Activated B cell treated with CpG ODN at 0.5 μM for 24 hours (primary cell): ENCODE measurements around the gene MED9. TPM values are rescaled to one million over a fixed set of nuclear protein-coding genes. Genes with fewer than 3 reads are reported as not detected.

Source experiments
- ATAC-seq: fragments of 200-7000 bp; cut with Tn5 transposase; one replicate; pipeline ENCODE4 v1.10.0; 2021; ENCODE audit warnings: low read depth, mild to moderate bottlenecking, moderate library complexity
- CTCF ChIA-PET: fragments of 350-600 bp; sonication (Branson Sonifier 250); formaldehyde crosslinking; loops from one replicate; lab custom pipeline; 2021; ENCODE audit warnings: antibody characterized with exemption; lab: Charles Lee
- POLR2A ChIA-PET: fragments of 350-600 bp; sonication (Branson Sonifier 250); formaldehyde crosslinking; loops from one replicate; lab custom pipeline; 2021; ENCODE audit warnings: antibody characterized with exemption; lab: Charles Lee
- DNase-seq: peaks from one replicate; pipeline ENCODE4 v3.0.0; 2022
- H3K27ac Mint-ChIP-seq: one replicate; pipeline ENCODE4 v1.8.0; 2020; ENCODE audit warnings: mixed read lengths
- H3K27me3 Mint-ChIP-seq: one replicate; pipeline ENCODE4 v1.8.0; 2021; ENCODE audit warnings: mixed read lengths
- H3K36me3 Mint-ChIP-seq: one replicate; pipeline ENCODE4 v1.8.0; 2021; ENCODE audit warnings: low read depth, mixed read lengths
- H3K4me1 Mint-ChIP-seq: one replicate; pipeline ENCODE4 v1.8.0; 2021; ENCODE audit warnings: mixed read lengths
- H3K4me3 Mint-ChIP-seq: one replicate; pipeline ENCODE4 v1.8.0; 2020; ENCODE audit warnings: mild to moderate bottlenecking, mixed read lengths
- H3K9me3 Mint-ChIP-seq: one replicate; pipeline ENCODE4 v1.8.0; 2020; ENCODE audit warnings: mixed read lengths
- CTCF ChIP-seq: fragments of 200-600 bp; IDR thresholded peaks from one replicate; pipeline ENCODE4 v1.8.0; 2022; ENCODE audit warnings: antibody characterized with exemption, mild to moderate bottlenecking
- intact Hi-C: fragments of 100-400 bp; cut with micrococcal nuclease; formaldehyde crosslinking; loops from one replicate; pipeline ENCODE4 v1.15.1; 2024
- total RNA-seq: library from RNA; stranded (reverse); gene quantifications from 2 replicates; pipeline ENCODE4 v1.2.3, GENCODE V29; 2022

MED9 gene
- total RNA-seq, 1 donor from 2014 or later = 20.1 TPM

DNA sequence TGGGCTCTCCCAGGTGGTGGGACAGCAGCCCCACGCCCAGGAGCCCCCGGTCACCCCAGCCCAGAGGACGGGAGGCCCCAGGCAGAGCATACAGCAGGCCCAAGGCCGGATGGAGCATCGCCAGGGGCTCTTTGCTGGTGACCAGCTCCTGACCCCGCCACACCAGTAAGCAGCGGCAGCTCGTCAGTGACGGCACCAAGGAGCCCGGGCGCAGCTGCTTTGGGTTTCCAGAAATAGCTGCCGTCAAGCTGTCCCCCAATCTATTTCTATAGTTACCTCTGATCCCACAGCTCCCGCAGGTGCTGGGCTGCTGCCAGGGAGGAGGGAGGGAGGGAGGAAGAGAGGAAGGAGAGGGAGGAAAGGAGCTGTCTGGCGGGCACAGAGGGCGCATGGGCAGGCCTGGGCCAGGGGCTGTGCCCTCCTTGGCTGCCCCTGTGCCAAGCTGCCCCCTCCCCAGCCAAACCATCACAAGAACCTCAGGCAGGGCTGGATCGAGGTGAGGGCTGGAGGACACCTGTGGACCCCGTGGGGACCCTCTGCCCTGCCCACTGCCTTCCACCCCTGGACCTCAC is 30.2 kb downstream of the MED9 start:
- TF ChIP-seq CTCF = no peak
- H3K27ac Mint-ChIP-seq = no peak overlapping the region
- ChIA-PET CTCF (no interaction called here), POLR2A (interaction anchor here (0.6 kb wide), 1 partner anchor 379 kb away, joined by 10 read pairs; no protein-coding TSS in a partner anchor)
- no peaks in the 10 kb centered on the region for H3K36me3 Mint-ChIP-seq
- no peak for DNase-seq
- peaks cover 3% of the 10 kb centered on the region for H3K27me3 Mint-ChIP-seq
- ATAC-seq = no peak
- no peaks in the 10 kb centered on the region for H3K4me1 Mint-ChIP-seq
- intact Hi-C loops = no loop called here
- no peaks in the 10 kb centered on the region for H3K9me3 Mint-ChIP-seq
- H3K4me3 Mint-ChIP-seq = no peak overlapping the region

- H3K4me3 Mint-ChIP-seq = no peak overlapping the region
- CTCF ChIA-PET = no interaction called here
- H3K4me1 Mint-ChIP-seq = no peaks in the 10 kb centered on the region
- intact Hi-C loops = no loop called here
- DNase-seq = no peak
- no peak overlapping the region for H3K27ac Mint-ChIP-seq
- H3K27me3 Mint-ChIP-seq = peaks cover 3% of the 10 kb centered on the region
- no peaks in the 10 kb centered on the region for H3K36me3 Mint-ChIP-seq
- POLR2A ChIA-PET = no interaction called here
- no peak for ATAC-seq
- no peaks in the 10 kb centered on the region for H3K9me3 Mint-ChIP-seq
- no peak for TF ChIP-seq CTCF
These were observed 30.7 kb downstream of the MED9 start for GRCh38 chr17:17507465-17508011.

GRCh38 chr17:17508019-17508535 is 31.3 kb downstream of the MED9 start:
- Mint-ChIP-seq H3K9me3 (no peaks in the 10 kb centered on the region), H3K36me3 (no peaks in the 10 kb centered on the region), H3K4me3 (no peak overlapping the region), H3K27me3 (no peaks in the 10 kb centered on the region), H3K4me1 (no peaks in the 10 kb centered on the region), H3K27ac (no peak overlapping the region)
- TF ChIP-seq CTCF = no peak
- ChIA-PET CTCF (no interaction called here), POLR2A (no interaction called here)
- DNase-seq (no peak), ATAC-seq (no peak)
- intact Hi-C loops = no loop called here

DNA sequence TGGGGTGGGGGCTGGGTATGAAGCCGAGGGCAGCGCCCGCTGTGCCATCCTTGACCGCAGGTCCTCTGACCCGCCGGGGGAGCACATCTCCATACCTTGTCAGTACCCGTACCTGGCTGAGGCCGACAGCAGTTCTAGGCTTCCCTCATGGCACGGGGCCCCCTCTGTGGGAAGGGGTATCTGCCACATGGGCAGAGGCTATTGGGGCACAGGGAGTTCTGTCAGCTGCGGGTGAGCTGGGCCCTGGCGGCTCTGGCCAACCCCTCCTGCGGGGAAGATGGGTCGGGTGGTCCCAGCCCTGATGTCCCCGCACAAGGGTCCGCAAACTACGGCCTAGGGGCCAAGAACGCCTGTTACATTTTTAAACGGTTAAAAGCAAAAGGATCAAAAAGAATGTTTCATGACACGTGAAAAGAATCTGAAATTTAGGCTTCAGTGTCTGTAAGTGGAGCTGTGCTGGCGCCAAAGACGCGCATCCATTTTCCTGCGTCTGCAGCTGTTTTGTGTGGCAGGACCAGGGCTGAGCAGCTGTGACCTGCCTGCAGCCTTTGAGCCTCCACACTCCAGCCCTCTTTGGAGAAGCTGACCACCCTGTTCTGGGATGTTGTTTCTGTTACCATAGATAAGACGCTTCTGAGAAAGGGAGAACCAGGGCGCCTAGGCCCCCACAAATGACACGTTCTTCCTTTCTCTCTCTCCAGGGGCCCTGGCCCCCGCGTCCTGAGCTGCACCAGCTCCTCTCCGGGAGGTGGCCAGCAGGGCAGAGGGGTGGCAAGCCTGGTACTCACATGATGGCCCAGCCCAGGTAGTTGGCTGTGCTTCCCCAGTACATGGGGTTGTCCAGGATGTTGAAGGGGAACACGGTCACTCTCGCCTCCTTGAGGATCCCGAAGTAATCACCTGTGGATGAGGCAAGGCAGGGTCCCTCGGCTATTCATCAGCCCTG is 32.1 kb downstream of the MED9 start:
- H3K4me1 Mint-ChIP-seq = no peaks in the 10 kb centered on the region
- DNase-seq = no peak
- no peaks in the 10 kb centered on the region for H3K27me3 Mint-ChIP-seq
- TF ChIP-seq CTCF = no peak
- POLR2A ChIA-PET = no interaction called here
- no peak for ATAC-seq
- no peak overlapping the region for H3K4me3 Mint-ChIP-seq
- CTCF ChIA-PET = no interaction called here
- H3K27ac Mint-ChIP-seq = no peak overlapping the region
- H3K9me3 Mint-ChIP-seq = no peaks in the 10 kb centered on the region
- H3K36me3 Mint-ChIP-seq = no peaks in the 10 kb centered on the region
- intact Hi-C loops = no loop called here
